Measurements from ENCODE around the gene NUDT4.

Gene NUDT4

DNA sequence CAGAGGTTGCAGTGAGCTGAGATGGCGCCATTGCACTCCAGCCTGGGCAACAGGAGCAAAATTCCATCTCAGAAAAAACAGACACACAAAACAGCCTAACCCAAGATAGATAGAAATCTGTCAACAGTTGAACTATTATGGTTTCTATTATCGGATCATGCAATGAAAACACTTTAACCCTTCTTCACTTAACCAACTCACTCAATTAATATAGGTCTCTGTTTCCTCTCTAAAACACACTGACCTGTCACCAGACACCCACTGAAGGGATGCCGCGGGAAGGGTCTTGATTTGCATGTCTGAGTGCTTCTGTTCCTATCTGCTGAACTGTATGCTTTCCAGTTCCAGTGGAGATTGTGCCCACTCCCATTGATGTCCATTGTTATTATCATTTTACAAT lies 38.0 kb upstream of the NUDT4 start:
- H3K4me3 ChIP-seq (replicated peaks; ENCODE audit: low read depth, low read length) = no peak overlapping the region
- DNase-seq (ENCODE audit: low read depth) = no peak
- TF ChIP-seq, protein P1, sequence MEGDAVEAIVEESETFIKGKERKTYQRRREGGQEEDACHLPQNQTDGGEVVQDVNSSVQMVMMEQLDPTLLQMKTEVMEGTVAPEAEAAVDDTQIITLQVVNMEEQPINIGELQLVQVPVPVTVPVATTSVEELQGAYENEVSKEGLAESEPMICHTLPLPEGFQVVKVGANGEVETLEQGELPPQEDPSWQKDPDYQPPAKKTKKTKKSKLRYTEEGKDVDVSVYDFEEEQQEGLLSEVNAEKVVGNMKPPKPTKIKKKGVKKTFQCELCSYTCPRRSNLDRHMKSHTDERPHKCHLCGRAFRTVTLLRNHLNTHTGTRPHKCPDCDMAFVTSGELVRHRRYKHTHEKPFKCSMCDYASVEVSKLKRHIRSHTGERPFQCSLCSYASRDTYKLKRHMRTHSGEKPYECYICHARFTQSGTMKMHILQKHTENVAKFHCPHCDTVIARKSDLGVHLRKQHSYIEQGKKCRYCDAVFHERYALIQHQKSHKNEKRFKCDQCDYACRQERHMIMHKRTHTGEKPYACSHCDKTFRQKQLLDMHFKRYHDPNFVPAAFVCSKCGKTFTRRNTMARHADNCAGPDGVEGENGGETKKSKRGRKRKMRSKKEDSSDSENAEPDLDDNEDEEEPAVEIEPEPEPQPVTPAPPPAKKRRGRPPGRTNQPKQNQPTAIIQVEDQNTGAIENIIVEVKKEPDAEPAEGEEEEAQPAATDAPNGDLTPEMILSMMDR (IDR thresholded peaks at IDR 0.05; ENCODE audit: low read length, missing control alignments) = no peak

DNA sequence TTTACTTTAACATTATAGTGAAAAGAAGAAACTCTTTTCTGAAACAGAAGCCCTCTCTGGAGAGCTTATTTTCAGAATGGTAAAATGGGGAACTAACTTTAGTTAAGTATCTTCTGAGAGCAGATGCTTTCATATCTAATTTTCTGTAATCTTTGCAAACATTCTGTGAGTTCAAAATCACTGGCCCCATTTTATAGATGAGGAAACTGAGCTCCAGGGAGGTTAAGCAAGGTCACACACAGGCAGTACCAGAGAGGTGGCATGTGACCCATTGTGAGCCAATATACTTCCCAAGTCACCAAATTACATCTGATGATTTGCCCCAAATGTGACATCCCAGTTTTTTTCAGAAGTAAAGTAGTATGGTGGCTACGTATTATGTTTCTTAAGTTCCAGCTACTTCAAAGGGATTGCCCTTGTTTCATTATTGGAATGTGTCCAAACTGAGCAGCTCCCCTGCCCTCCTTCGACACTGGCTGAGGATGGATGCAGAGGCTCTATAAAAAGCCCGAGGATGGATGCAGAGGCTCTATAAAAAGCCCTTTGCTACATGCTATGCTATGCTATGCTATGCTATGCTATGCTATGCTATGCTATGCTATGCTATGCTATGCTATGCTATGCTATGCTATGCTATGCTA lies 36.2 kb upstream of the NUDT4 start:
- DNase-seq (ENCODE audit: low read depth) = no peak
- H3K4me3 ChIP-seq (replicated peaks; ENCODE audit: low read depth, low read length) = no peak overlapping the region
- TF ChIP-seq, protein P1 (IDR thresholded peaks at IDR 0.05; ENCODE audit: low read length, missing control alignments) = no peak

DNA sequence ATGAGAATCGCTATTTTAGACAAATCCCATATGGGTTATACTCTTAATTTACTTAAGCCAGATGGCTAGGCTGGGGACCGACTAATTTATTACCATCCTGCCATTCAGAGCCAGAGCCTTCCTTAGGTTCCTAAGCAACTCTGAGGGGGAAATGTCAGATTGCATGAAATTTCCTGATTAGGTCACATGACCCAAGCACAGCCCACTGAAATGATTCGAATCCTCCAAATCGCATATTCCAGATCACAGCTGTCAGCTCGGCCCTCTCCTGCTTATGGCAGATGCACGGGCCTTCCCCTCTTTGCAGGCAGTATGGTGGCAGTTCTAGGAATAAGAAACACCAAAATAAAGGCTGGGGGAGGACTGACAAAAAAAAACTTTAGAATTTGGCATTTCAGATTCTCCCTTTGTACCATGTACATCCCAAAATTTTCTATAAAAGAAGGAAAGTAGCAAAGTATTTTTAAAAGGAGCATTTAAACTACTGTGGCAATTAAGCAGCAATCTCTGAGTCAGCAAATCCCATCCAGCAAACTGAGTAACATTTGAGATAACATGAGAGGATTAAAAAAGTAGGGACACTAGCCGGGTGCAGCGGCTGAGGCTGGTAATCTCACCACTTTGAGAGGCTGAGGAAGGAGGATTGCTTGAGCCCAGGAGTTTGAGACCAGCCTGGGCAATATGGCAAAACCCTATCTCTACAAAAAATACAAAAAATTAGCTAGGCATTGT lies 30.5 kb upstream of the NUDT4 start:
- TF ChIP-seq, protein P1 (IDR thresholded peaks at IDR 0.05; ENCODE audit: low read length, missing control alignments) = no peak
- no peak for DNase-seq (ENCODE audit: low read depth)
- no peak overlapping the region for H3K4me3 ChIP-seq (replicated peaks; ENCODE audit: low read depth, low read length)

DNA sequence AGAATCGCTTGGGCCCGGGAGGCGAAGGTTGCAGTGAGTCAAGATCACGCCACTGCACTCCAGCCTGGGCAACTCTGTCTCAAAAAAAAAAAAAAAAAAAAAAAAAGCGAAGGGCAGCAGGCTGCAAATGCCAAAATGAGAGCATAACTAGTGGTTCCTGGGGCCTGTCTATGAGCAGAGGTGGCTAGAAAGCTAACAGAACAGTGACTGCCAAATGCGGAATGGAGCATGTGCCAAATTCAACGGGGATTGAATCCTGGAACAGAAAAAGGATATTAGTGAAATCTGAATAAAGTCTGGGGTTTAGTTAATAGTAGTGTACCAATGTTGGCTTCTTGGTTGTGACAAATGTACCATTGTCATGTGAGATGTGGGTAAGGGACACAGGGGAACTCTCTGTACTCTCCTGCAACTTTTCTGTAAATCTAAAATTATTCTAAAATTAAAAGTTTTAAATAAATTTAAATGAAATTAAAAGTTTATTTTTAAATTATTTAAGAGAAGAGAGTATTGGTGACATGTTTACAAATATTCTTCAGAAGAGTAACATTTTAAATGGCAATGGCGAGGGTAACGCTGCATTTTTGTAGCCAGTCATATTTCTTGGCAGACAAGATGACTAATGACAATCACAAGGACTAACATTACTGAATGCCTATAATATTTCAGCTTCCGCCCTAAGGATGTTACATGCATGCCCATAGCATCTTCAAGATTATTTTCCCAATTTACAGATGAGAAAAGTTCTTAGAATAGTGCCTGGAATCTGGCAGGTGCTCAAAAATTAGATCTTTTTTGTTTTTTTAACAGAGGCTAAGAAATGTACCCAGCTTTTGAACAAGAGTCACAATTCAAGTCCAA lies 28.9 kb upstream of the NUDT4 start:
- H3K4me3 ChIP-seq (replicated peaks; ENCODE audit: low read depth, low read length) = no peak overlapping the region
- TF ChIP-seq, protein P1 (IDR thresholded peaks at IDR 0.05; ENCODE audit: low read length, missing control alignments) = no peak
- DNase-seq (ENCODE audit: low read depth) = no peak

DNA sequence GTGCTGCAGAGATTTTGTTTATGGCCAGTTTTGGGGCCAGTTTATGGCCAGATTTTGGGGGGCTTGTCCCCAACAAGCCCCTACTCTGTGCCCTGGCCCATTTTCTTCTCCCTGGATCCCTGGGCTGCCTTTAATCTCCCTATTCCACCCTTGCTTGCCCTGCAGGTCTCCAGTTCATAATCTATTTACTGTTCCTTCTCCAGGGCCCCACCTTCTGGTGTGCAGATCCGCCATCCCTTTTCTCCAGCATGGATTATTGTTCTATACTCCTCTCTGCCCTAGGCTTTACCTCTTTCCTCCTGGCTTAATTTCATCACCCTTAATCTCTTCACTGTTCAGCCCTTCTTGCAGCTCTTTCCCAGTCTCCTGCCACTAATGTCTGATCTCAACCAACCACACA lies 26.0 kb upstream of the NUDT4 start:
- H3K4me3 ChIP-seq (replicated peaks; ENCODE audit: low read depth, low read length) = no peak overlapping the region
- TF ChIP-seq, protein P1 (IDR thresholded peaks at IDR 0.05; ENCODE audit: low read length, missing control alignments) = no peak
- DNase-seq (ENCODE audit: low read depth) = no peak

DNA sequence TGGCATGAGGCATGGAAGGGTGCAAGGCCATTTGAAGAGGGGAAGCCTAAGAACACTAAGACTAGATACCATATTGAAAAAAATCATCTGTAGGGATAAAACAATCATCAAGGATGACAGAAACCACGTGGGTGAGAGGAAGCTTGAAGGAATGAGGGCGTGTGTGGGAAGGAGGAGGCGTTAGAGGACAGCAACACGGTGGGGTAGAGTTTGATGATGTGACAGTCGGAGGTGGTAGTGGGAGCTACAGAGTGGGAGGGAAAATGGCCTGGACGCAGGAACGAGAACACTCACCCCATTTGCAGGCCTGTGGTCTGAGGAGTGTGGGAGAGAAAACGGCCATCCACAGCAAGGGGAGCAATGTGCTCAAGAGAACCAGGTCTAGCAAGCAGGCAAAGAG lies 25.4 kb upstream of the NUDT4 start:
- no peak overlapping the region for H3K4me3 ChIP-seq (replicated peaks; ENCODE audit: low read depth, low read length)
- TF ChIP-seq, protein P1 (IDR thresholded peaks at IDR 0.05; ENCODE audit: low read length, missing control alignments) = no peak
- no peak for DNase-seq (ENCODE audit: low read depth)

Data from fibroblast of pulmonary artery (primary cell).